Measurements from ENCODE around the gene PCYT2. TPM values are rescaled to one million over a fixed set of nuclear protein-coding genes. Genes with fewer than 3 reads are reported as not detected.
A peak's percentile ranks its signal among the peaks of the same experiment; 100 is the strongest.

Gene PCYT2
- total RNA-seq, 1 experiment from 2014 or later = 31.4 TPM

DNA sequence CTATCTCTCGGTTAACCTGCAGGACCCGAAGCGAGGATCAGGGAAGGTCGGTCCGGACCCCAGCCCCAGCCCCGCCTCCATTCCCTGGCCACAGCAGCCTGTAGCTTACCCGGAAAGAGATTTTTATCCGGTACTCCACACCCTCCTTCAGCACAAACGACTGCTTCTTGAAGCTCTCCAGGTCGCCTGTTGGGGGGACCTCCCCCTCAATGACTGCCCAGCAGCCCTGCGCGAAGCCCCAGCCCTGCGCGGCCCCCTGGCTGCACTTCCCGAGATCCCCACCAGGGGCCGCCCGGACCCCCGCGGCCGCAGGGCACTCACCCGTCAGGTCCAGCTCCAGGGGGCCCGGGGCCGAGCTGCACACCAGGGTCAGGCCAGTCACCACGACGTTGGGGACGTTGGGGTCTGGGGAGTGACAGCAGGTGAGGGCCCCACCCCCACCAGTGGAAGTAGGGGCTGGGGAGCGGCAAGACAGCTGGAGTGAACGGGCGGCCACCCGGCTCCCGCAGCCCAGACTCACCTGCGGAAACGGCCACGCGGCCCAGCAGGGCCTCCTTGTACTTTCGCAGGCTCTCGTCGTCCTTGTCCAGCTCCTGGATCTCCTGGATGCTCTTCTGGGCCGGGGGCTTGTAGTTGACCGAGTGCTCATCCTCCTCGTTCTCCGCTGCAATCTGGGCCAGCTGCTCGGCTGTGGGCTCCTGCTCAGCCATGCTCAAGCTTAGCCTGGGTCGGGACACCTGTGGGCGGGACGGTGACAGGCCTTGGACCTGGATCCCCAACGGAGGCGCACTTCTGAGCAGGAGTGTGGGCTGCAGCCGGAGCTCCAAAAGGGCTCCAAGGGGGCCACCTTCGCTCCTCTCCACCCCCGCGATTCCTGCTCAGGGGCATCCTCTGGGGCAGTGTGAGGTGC, 41.7 kb downstream of the PCYT2 start (continued):
- TF ChIP-seq, protein P1, sequence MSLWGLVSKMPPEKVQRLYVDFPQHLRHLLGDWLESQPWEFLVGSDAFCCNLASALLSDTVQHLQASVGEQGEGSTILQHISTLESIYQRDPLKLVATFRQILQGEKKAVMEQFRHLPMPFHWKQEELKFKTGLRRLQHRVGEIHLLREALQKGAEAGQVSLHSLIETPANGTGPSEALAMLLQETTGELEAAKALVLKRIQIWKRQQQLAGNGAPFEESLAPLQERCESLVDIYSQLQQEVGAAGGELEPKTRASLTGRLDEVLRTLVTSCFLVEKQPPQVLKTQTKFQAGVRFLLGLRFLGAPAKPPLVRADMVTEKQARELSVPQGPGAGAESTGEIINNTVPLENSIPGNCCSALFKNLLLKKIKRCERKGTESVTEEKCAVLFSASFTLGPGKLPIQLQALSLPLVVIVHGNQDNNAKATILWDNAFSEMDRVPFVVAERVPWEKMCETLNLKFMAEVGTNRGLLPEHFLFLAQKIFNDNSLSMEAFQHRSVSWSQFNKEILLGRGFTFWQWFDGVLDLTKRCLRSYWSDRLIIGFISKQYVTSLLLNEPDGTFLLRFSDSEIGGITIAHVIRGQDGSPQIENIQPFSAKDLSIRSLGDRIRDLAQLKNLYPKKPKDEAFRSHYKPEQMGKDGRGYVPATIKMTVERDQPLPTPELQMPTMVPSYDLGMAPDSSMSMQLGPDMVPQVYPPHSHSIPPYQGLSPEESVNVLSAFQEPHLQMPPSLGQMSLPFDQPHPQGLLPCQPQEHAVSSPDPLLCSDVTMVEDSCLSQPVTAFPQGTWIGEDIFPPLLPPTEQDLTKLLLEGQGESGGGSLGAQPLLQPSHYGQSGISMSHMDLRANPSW (CRISPR knock-in tag; conservative IDR thresholded peaks at IDR 0.05; ENCODE audit: low read depth) = no peak
- TF ChIP-seq MXD4 (CRISPR knock-in tag; IDR thresholded peaks at IDR 0.05; ENCODE audit: borderline replicate concordance) = no peak
- no peak for TF ChIP-seq CREM (CRISPR knock-in tag; IDR thresholded peaks at IDR 0.05)
- TF ChIP-seq IRF2 (CRISPR knock-in tag; IDR thresholded peaks at IDR 0.05; ENCODE audit: borderline replicate concordance, low read depth) = no peak
- 0 out of 2 replicates have a peak, but pooled peaks have one; percentile 42 for TF ChIP-seq PRRX2 (CRISPR knock-in tag; IDR thresholded peaks at IDR 0.05)
- TF ChIP-seq, protein P2, sequence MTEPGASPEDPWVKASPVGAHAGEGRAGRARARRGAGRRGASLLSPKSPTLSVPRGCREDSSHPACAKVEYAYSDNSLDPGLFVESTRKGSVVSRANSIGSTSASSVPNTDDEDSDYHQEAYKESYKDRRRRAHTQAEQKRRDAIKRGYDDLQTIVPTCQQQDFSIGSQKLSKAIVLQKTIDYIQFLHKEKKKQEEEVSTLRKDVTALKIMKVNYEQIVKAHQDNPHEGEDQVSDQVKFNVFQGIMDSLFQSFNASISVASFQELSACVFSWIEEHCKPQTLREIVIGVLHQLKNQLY (CRISPR knock-in tag; IDR thresholded peaks at IDR 0.05) = no peak

DNA sequence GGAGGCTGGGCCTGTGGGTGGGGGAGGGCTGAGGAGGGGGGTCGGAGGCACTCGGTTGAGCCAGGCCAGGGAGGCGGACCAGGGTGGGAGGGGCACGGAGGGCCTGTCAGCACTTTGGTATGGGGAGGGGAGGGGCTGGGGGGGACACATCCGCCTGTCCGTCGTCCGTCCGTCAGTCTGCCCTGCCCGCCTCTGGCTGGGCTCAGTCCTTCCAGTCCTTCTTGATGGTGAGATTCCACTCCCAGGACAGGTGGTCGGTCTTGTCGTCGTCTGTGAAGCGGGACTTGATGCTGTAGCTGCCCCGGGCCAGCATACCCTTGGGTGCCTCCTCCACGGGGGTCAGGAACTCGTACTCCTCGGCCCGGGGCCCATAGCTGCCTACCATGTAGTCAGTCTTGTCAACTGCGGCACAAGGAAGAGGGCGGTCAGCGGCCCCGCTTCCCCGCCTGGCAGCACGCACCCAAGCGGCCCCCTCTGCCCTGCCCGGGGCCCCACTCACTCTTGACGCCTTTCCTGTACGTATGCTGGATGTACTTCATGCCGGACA, 42.5 kb downstream of the PCYT2 start:
- H3K4me3 Mint-ChIP-seq = no peak overlapping the region
- H3K36me3 Mint-ChIP-seq = peaks cover 4% of the 10 kb centered on the region; the same call in 1 of the 2 replicates
- DNase-seq (ENCODE audit: low spot score) = peak; percentile 53
- H3K27me3 Mint-ChIP-seq (ENCODE audit: low read depth) = no peaks in the 10 kb centered on the region; the same call in 1 of the 2 replicates
- ATAC-seq = peak; percentile 3
- CTCF ChIA-PET = interaction anchor here (0.8 to 2.3 kb wide), 29 partner anchors 8 to 185 kb away, joined by 3 to 13 read pairs (median 6); partner anchors contain the start of genes ARL16, CENPX, DCXR and HGS
- POLR2A ChIA-PET = interaction anchor here (1.4 to 2.6 kb wide), 4 partner anchors 8 to 55 kb away, joined by 4 to 12 read pairs (median 6); partner anchors contain the start of genes NPB, P4HB and SIRT7
- TF ChIP-seq NFYB (CRISPR knock-in tag; conservative IDR thresholded peaks at IDR 0.05; ENCODE audit: low read depth) = no peak; the same call in 1 of the 2 replicates
- TF ChIP-seq, protein P3, sequence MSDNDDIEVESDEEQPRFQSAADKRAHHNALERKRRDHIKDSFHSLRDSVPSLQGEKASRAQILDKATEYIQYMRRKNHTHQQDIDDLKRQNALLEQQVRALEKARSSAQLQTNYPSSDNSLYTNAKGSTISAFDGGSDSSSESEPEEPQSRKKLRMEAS (CRISPR knock-in tag; IDR thresholded peaks at IDR 0.05) = 0 out of 2 replicates have a peak, but pooled peaks have one; percentile 5
- TF ChIP-seq SMAD3 (CRISPR knock-in tag; IDR thresholded peaks at IDR 0.05; ENCODE audit: borderline replicate concordance) = no peak
- TF ChIP-seq NR1H2 (CRISPR knock-in tag; IDR thresholded peaks at IDR 0.05) = no peak
- TF ChIP-seq PRRX2 (CRISPR knock-in tag; IDR thresholded peaks at IDR 0.05) = 0 out of 2 replicates have a peak, but pooled peaks have one; percentile 27
- peak; percentile 50; the same call in 1 of the 2 replicates for TF ChIP-seq SP1 (CRISPR knock-in tag; conservative IDR thresholded peaks at IDR 0.05)
- TF ChIP-seq, protein P4, sequence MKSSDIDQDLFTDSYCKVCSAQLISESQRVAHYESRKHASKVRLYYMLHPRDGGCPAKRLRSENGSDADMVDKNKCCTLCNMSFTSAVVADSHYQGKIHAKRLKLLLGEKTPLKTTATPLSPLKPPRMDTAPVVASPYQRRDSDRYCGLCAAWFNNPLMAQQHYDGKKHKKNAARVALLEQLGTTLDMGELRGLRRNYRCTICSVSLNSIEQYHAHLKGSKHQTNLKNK (CRISPR knock-in tag; IDR thresholded peaks at IDR 0.05) = 0 out of 2 replicates have a peak, but pooled peaks have one; percentile 18
- no peak for TF ChIP-seq FOXJ3 (CRISPR knock-in tag; IDR thresholded peaks at IDR 0.05; ENCODE audit: borderline replicate concordance)
- no peak for TF ChIP-seq ZNF423 (CRISPR knock-in tag; IDR thresholded peaks at IDR 0.05)
- TF ChIP-seq, protein P5, sequence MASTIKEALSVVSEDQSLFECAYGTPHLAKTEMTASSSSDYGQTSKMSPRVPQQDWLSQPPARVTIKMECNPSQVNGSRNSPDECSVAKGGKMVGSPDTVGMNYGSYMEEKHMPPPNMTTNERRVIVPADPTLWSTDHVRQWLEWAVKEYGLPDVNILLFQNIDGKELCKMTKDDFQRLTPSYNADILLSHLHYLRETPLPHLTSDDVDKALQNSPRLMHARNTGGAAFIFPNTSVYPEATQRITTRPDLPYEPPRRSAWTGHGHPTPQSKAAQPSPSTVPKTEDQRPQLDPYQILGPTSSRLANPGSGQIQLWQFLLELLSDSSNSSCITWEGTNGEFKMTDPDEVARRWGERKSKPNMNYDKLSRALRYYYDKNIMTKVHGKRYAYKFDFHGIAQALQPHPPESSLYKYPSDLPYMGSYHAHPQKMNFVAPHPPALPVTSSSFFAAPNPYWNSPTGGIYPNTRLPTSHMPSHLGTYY (CRISPR knock-in tag; IDR thresholded peaks at IDR 0.05) = peak; percentile 31; the same call in 1 of the 2 replicates
- TF ChIP-seq ZNF416 (CRISPR knock-in tag; IDR thresholded peaks at IDR 0.05) = peak; percentile 72; the same call in 1 of the 2 replicates
- H3K4me1 Mint-ChIP-seq = peaks cover 16% of the 10 kb centered on the region
- no peaks in the 10 kb centered on the region for H3K9me3 Mint-ChIP-seq
- peak overlapping the region; percentile 41; the same call in 1 of the 2 replicates for H3K27ac Mint-ChIP-seq
